Adipose tissue (tissue), 3 donors: Measurements from ENCODE around the gene KPNA6. TPM values are rescaled to one million over a fixed set of nuclear protein-coding genes. Genes with fewer than 3 reads are reported as not detected.

Source experiments
- H3K27ac ChIP-seq: one replicate; pipeline ENCODE4 v1.5.1; 2013; ENCODE audit warnings: low read depth, low read length
- WGBS, 3 donors: extraction: QIAGEN DNeasy Blood & Tissue Kit; methylation state at CpG; one replicate each; pipeline ENCODE4 v1.1.7; 2013; 5-methylcytosine and 5-hydroxymethylcytosine counted together
- polyA plus RNA-seq, 3 donors: library from polyadenylated mRNA; stranded (reverse); fragments of 200-250 nt; gene quantifications; one replicate each; pipeline ENCODE4 v1.2.3, GENCODE V29; 2013
- donor health status: healthy with polysubstance abuse.
- donor health status: Bipolar disorder and iron deficiency.
- donor health status: healthy.

The KPNA6 gene
- polyA plus RNA-seq, 3 donors = 5.9 to 11.4 (median 10.1) TPM

DNA sequence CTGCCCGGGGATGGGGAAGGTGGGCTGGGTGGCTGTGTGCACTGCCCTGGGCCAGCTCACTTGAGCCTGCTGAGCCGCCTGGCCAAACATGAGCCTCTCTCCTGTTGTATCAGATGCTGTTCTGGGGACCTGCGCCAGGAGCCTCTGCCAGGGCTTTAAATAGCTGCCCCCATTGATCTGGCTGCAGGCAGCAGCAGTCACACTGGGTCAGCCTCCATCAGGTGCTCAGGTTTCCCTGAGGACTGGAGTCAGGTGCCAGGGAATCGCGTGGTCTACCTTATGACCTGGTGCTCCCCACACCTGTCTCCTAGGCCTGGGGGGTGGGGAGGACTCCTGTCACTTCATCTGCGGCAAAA is 91.8 kb downstream of the KPNA6 start:
- H3K27ac ChIP-seq = no peak overlapping the region
- WGBS, 3 donors = 18 to 49% (median 48%) methylated on average over 6 of the region's 6 CpGs

DNA sequence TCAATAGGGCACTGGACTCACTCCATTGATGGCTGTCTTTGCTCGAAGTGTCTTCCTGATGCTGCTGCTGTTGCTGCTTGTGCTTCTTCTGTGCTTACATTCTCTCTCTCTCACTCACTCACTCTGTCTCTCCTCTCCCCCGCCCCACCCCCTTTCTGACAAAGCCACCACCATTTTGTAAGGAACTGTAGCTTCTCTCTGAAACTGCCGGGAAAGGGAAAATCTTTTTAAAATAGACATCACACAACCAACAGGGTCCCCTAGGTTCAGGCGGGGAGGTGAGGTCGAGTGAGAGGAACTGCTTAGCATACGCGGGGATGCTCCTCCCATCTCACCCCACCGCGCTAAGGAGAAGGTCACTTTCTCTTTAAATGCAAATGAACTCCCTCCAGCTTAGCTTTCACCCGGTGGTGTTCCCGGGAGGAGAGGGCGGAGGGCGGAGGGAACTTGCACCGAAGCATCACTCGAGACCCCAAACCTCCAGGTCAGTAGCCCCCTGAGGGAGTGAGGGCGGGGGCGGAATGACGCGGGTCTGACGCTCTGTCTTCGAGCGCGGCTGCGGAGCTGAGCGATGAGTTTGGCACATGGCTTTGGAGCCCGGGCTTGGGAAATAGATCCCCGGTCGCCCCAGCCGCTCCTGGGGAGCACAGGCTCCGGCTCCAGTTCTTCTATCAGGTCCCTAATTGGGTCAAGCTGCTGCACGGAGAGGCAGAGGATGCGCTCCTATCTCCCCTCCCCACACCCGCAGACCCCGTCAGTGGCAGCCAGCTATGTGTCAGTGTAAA is 92.6 kb downstream of the KPNA6 start, which contains the start of gene CCDC28B:
TSS of gene CCDC28B (plus strand) at position 370 of the 785 bp plus-strand sequence. CDS start 1,341 bp downstream, outside the sequence.
- WGBS, 3 donors = 0 to 1% (median 1%) methylated on average over 34 of the region's 34 CpGs
- H3K27ac ChIP-seq = peak within 1 kb of the TSS; percentile 15

DNA sequence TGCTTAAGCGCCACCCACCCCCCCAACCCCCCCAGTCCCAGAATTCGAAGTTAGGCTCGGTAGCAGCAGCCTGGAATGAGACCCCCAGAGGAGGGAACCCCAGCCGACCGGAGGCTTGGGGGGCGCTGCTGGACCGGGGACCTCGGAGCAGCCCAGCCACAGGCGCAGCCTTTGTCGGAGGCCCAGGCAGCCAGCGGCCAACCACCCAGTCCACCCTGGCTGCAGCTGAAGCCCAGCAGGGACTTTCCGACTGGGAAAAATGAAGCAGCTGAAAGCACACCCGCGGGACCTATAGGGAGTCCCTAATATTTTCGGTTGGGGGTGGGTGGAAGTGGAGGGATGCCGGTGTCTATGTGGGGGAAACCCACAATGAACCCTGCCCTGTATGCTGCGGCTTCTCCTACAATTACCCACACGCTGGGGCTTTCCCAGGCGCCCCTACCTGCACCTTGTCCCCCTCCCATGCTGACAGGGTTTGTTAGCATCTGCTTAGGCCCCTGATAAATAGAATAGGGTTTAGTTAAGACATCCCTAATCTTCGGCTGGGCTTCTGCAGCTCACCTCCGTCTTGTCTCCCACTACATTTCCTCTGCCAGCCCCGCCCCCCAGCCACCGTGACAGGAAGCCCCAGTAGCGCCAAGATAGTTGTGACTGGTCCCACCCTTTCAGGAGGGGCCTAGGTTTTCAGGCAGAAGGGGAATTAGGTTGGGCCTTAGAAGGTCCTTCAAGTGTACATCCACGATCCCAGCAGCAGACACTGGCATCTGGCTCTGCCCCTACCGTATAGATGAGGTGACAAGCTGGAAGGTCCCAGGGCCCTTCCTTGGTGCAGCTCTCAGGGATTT is 93.4 kb downstream of the KPNA6 start:
- H3K27ac ChIP-seq = no peak overlapping the region
- WGBS, 3 donors = 1 to 3% (median 2%) methylated on average over 26 of the region's 26 CpGs

DNA sequence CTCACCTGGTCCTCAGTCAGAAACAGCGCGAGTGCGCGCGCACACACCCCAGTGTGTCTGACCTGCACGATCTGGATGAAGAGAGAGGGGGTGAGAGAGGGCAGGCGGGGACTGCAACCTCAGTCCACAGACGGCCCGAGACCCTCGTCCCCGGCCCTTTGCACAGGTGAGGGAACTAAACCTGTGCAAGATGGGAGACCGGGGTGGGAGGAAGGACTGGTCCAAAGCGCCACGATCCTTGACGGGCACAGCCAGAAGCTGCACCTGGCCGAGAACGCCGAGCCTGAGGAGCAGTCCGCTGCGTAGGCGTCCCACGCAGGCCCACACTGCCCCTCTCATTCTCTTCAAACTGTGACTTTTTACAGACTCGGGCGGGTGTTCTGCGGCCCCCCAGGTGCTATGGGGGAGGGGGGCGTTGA is 97.1 kb downstream of the KPNA6 start:
- no peak overlapping the region for H3K27ac ChIP-seq
- WGBS, 3 donors = 24 to 54% (median 39%) methylated on average over 26 of the region's 26 CpGs

DNA sequence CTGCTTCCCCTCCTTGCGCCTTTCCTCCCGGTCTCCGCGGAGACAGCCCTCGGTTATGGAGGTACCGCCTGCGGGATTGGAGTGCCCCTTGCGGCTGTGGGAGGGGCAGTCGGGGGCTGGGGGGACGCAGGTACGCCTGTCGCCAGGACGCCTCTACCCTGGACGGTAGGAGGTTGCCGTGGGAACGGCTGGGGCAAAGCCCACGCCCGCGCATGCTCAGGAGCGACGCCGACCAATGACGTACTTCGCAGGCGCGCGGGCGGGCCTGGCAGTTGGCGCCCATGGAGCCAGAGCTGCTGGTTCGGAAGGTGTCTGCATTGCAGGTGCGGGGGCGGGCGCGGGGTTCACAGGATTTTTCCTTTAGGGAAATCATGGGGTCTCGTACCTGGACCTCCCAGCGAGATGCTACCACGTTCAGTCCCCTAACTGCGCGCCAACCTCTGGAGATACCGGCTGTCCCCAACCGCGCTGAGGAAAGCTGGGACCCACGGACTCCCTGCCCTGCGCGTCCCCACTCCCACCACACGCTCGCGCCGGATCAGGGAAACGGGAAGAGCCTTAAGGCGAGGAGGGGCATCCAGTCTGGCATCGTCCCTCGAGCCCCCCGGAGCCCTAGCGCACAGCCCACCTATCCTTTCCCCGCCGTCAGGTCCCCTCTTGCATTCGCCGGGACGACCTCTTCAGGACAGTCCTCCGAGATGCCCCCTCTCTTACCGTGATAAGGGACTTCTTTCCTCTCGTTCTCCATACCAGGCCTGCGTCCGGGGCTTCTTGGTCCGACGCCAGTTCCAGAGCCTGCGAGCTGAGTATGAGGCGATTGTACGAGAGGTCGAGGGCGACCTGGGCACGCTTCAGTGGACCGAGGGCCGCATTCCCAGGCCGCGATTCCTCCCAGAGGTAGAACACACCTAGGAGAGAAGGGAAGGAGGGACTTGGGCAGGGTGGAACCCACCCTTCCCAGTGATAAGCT is 97.8 kb downstream of the KPNA6 start, which contains the start of gene IQCC:
TSS of gene IQCC (plus strand) at position 271 of the 970 bp plus-strand sequence. CDS start at position 282, 11 bp downstream.
- 1 to 3% (median 3%) methylated on average over 67 to 77 of the region's 77 CpGs for WGBS, 3 donors
- H3K27ac ChIP-seq = no peak within 1 kb of the TSS

DNA sequence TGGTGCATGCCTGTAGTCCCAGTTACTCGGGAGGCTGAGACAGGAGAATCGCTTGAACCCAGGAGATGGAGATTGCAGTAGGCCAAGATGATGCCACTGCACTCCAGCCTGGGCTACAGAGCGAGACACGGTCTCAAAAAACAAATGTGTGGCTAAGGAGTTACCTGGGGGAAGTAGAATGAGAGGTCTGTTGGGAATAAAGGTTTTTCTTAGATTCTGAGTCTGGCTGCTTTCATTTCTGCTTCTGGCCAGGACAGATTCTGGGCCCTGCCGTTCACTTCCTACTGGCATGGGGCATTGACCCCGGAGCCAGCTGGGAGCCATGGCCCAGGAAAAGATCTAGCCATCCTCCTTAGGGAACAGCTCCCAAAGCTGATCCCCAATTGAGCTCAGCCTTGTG is 100.6 kb downstream of the KPNA6 start:
- H3K27ac ChIP-seq = no peak overlapping the region
- 86 to 90% (median 88%) methylated on average over 6 of the region's 6 CpGs for WGBS, 3 donors

DNA sequence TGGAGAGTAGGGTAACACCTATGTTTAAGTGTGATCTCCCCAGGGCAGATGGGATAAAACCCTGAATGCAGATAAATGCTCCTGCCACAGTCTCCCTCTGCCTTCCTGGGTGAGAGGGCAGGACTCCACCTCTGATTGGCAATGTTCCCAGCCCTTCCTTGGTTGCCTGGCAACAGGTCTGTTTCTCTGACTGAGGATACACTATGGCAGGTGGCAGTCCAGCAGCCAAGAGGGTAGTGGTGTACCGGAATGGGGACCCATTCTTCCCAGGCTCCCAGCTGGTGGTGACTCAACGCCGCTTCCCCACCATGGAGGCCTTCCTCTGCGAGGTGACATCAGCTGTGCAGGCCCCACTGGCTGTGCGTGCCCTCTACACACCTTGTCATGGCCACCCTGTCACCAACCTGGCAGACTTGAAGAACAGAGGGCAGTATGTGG is 101.1 kb downstream of the KPNA6 start, which contains the start of gene DCDC2B:
TSS of gene DCDC2B (plus strand) at position 199 of the 438 bp plus-strand sequence. CDS start at position 204, 5 bp downstream.
- no peak within 1 kb of the TSS for H3K27ac ChIP-seq
- WGBS, 3 donors = 61 to 78% (median 74%) methylated on average over 5 of the region's 5 CpGs

DNA sequence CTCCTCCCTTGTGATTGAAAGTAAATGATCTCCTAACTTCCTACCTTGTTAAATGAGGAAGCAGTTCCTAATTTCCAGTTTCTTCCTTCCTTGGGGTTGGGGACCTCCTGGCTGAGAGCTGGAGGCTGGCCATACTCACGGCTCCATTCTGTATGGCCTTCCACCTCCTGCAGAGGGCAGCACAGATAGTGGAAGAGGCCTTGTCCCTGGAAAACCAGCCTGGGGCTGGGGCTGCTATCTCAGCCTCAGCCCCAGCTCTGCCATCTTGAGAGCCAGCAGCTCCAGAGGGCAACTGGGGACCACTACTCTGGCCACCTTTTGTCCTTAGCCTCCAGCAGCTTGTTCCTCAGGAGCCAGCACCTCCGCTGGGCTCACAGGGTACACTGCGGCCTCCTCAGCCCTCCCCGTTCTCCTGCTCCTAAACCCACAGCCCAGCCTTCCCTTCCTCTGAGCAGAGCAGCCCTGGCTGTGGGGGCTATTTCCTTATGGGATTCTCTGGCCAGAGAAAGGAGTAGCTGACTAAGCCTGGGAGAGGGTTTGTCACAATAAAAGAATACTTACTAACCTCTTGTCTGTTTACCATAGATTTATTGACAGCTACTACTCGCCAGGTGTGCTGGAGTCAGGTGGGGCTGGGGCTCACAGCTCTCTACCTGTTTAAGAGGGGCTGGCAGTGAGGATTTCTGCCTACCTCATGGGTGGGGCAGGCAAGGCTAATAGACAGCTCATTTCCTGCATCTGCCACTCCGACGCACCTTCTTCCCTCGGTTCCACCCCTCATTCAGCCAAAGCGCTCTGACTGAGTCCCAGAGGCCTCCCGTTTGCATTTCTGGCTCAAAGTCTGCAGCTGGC is 108.0 kb downstream of the KPNA6 start:
- WGBS, 3 donors = 75% methylated on average over 10 of the region's 10 CpGs
- H3K27ac ChIP-seq = no peak overlapping the region

DNA sequence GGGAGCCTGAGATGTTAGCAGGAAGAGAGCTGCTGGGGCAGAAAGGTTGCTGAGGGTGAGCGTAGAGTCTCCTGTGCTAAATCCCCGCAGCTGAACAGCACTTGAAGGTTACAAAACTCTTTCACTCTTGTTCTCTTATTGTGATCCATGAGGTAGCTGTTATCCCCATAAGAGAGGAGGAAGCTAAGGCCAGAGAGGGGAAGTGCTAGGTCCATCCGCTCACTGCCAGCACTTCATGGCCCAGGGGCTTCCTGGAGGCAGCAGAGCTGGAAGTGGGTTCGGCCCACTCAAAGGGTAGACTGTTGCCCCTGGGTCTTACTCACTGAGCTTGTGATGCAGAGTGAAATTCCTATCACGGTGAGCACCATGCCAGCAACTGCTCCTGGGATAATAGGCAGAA is 108.7 kb downstream of the KPNA6 start:
- H3K27ac ChIP-seq = no peak overlapping the region
- 76 to 86% (median 79%) methylated on average over 5 of the region's 5 CpGs for WGBS, 3 donors

DNA sequence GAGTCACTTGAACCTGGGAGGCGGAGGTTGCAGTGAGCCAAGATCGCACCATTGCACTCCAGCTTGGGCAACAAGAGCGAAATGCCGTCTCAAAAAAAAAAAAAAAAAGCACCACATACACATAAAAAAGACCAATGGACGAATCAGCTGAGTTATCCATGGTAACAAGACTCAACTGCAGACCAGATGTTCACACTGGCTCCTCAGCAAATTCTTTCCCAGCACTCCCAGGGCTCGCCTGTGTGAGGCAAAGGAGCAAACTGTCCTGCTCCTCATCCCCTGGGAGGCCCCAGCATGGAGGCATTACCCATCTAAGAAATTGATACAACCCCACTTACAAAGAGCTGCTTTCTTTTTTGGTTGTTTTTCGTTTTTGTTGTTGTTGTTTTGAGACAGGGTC is 111.2 kb downstream of the KPNA6 start:
- H3K27ac ChIP-seq = no peak overlapping the region
- 82 to 87% (median 87%) methylated on average over 5 to 7 of the region's 7 CpGs for WGBS, 3 donors

DNA sequence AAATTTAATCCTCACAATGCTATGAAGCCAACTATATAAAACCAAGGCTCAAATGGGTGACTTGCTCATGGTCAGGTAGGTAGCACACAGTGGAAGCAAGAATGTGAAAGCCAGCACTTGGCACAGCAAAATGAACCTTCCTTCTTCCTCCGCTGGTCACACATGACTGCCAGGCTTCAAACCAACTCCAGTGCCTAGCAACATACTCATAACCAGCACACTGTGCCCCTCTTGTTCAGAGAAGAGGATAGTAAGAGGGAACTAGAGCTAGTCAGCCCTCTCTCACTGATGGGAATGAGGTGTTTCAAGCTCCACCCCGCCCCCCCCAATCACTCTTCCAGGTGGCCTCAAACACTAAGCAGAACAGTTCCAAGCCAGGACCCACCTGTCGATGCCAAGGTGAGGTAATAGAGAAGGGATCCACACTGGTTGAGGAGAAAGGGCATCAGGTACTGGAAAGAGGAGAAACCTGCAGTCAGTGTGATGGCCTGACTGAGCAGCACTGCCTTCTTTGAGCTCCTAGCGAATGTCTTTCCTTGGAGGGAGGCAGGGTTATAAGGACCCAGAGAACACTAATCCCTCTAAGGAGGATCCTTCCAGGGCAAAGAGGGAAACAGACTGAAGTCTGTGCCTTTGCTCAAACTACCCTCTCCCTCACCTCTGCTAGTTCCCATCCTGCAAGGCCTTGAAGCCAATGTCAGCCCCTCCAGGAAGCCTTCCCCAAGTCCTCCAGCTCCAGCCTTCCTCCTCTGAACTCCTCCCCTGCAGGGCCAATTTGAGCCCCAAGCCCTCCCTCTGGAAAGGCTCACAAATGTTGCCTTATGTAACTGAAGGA is 113.1 kb downstream of the KPNA6 start:
- H3K27ac ChIP-seq = no peak overlapping the region
- WGBS, 3 donors = 86 to 96% (median 91%) methylated on average over 4 of the region's 4 CpGs

DNA sequence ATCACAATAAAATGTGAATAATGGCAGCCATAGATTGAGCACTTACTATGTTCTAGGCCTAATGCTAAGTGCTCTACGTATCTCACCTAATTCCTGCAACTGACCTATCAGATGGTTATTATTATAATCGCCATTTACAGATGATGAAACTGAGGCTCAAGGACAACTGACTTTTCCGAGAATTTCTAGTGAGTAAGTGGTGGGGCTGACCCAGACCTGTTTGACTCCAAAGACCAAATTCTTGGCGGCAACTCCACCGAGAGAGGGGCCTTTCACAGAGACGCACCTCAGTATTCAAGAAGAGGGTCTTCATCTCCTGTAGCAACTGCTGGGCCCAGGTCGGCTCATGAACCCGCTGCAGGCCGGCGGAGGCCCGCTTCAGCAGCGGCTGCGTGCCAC is 113.7 kb downstream of the KPNA6 start:
- peak overlapping the region; percentile 45 for H3K27ac ChIP-seq
- WGBS, 3 donors = 7 to 12% (median 8%) methylated on average over 13 of the region's 13 CpGs

DNA sequence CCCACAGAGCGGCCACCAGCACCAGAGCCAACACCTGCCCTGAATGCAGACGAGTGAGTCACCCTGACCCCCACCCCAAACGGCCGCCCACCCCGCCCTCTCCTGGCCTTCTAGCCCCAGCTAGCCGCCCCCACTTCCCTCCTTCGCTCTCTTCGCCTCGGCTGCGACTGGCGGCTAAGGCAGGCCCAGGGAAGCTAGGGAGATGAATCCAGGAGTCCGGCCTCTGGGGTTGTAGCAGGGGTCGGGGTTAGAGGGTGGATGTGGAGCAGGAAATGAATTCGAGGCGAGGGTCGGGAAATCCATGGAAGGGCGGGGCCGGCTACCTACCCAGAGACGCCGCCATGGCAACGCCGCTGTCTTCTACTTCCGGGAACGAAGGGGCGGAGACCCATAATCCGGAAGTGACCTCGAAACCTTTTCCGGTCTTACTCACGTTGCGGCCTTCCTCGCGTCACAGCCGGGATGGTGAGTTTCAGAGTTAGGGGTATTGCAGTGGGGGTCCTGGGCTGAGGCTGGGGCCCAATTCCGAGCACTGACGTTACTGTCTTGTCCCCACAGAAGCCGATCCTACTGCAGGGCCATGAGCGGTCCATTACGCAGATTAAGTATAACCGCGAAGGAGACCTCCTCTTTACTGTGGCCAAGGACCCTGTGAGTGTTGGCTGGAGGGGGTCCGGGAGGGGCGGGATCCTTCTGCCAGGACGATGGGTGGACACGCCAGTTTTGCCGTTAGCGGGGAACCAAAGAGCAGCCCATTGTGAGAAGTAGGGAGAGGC is 114.3 kb downstream of the KPNA6 start, which contains the start of the genes EIF3I and TMEM234:
TSS of gene EIF3I (plus strand) at position 428 of the 776 bp plus-strand sequence. CDS start at position 463, 35 bp downstream.
TSS of gene TMEM234 (minus strand) at position 374 of the 776 bp plus-strand sequence. CDS start at position 343, 31 bp downstream.
- WGBS, 3 donors = 0 to 1% (median 1%) methylated on average over 43 to 46 of the region's 46 CpGs
- H3K27ac ChIP-seq = peak within 1 kb of the TSS; percentile 71

DNA sequence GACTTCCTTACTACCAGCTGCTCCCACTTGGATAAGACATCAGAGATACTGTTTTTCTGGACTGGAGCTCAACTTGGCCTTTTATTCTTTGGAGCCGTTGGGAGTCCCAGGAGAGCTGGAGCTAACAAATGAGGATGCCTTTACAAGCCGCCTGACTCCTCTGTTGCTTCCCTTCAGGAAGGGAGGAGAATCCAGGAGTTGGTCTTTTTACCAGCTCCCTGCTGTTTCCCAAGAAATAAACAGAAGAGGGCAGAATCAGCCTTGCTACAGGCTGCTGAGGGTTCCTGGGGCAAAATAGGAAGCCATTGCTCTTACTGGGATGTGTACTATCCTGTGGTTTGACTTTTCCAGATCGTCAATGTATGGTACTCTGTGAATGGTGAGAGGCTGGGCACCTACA is 115.8 kb downstream of the KPNA6 start:
- 54 to 72% (median 59%) methylated on average over 3 of the region's 3 CpGs for WGBS, 3 donors
- H3K27ac ChIP-seq = peak overlapping the region; percentile 51

DNA sequence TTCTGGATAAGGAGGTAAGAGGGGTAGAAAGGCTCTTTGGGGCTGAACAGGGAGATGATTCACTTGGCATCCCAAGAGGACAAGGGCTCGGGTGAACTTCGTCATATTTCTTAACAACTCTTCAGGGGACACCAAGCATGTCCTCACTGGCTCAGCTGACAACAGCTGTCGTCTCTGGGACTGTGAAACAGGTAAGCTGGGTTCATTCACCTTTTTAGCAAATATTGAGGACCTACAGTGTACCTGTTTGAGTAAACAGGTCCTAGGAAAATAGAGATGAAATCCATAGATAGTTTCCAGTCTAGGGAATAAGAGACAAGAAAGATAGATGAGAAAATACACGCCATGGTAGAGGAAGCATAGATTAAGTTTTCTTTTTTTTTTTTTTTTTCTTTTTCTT is 116.4 kb downstream of the KPNA6 start:
- no peak overlapping the region for H3K27ac ChIP-seq
- WGBS, 3 donors = 81 to 89% (median 83%) methylated on average over 4 of the region's 4 CpGs
